GM12801 (cell line): ENCODE data around the gene ANGPTL2.

Experiments
- TF ChIP-seq, protein P1 (sequence below): IDR thresholded peaks from one replicate; pipeline ENCODE4 v1.5.1; 2011; ENCODE audit warnings: control low read depth; ENCODE audit not compliant: insufficient read length; ENCODE audit errors: extremely low read depth

ANGPTL2 gene

DNA sequence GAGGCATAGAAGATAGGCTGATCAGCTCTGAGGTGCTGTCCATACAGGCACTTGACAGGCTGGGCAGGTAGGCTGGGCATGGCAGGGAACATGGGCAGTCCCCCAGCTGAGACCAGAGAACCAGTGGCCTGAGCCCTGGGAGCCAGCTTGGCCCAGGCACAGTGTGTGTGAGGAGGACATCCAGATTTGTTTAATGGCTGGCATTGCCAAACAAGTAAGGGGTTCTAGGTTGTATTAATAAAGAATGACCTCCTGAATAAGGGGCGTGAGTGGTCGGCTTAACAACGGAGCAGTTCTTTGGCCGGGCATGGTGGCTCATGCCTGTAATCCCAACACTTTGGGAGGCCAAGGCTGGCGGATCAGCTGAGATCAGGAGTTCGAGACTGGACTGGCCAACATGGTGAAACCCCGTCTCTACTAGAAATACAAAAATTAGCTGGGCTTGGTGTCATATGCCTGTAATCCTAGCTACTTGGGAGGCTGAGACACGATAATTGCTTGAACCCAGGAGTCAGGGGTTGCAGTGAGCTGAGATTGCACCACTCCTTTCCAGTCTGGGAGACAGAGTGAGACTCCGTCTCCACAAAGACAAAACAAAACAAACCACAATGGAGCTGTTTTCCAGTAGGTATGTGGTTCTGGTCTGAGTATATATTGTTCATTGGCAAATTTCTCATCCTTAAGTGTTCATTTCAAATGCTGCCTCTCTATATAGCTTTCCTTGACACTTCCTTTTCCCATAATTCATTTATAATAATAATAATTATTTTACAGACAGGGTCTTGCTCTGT is 56.2 kb downstream of the ANGPTL2 start:
- TF ChIP-seq, protein P1, sequence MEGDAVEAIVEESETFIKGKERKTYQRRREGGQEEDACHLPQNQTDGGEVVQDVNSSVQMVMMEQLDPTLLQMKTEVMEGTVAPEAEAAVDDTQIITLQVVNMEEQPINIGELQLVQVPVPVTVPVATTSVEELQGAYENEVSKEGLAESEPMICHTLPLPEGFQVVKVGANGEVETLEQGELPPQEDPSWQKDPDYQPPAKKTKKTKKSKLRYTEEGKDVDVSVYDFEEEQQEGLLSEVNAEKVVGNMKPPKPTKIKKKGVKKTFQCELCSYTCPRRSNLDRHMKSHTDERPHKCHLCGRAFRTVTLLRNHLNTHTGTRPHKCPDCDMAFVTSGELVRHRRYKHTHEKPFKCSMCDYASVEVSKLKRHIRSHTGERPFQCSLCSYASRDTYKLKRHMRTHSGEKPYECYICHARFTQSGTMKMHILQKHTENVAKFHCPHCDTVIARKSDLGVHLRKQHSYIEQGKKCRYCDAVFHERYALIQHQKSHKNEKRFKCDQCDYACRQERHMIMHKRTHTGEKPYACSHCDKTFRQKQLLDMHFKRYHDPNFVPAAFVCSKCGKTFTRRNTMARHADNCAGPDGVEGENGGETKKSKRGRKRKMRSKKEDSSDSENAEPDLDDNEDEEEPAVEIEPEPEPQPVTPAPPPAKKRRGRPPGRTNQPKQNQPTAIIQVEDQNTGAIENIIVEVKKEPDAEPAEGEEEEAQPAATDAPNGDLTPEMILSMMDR: no peak

DNA sequence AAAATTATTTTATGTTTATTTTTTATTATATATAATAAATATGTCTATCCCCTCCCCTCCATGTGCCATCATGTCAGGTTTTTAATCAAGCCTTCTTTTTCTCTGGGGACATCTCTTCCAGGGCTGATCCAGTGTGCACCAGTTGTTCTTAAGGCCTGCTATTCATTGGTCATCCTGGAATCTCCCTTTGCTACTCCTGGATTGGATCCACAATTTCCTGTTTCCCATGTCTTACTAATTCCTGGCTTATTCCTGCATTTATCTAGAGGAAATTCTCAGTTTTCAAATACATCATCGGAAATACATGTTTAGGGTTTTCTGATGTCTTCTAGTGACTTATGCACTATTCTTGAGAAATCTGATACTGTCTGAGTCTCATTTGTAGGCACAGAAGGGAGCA is 56.8 kb downstream of the ANGPTL2 start:
- TF ChIP-seq, protein P1: no peak

DNA sequence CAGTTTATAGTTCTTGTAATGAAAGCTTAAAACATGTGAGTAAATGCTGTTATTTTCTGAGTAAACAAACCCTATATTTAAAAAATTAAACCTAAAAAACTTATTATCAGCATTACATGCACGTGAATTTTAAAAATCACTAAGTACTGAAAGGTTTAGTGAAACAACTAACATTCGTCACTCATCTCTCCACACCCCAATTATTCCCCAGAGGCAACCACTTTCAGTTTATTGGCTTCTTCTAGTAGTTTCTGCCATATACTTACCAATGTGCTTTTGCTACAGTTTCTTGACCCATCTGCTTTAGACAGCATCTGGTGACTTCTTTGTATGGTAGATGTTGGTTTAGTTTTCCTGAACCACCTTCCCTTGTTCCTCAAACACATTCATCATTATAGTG is 58.1 kb downstream of the ANGPTL2 start:
- TF ChIP-seq, protein P1: no peak

GRCh38 chr9:127061411-127061810 is 61.0 kb downstream of the ANGPTL2 start:
- TF ChIP-seq, protein P1: no peak

DNA sequence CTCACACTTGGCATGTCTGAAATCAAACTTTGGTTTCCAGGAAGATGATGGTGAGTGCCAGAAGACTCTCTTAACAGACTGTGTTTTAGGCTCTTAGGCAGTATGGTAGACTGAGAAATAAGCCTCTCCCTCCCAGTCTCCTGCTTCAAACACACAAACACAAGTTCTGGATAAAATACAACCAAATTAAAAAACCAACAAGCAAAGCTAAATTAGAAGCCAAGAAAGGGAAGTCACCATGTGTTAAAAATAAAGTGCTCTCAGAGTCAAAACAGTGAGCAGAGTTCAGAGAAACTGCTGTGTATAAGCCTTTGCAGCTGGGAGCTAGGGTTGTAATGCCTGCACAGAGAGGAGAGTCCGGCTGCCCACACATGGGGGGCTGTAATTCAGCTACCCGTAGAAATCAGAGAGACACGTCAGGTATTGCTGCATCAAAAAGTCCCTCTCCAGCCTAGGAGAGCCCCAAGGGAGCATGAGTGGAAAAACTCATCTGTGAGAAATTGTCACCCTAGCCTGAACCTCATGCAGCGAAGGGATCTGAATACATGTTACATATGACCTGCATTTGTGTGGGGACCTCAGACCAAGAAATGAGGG is 62.6 kb downstream of the ANGPTL2 start:
- TF ChIP-seq, protein P1: no peak

DNA sequence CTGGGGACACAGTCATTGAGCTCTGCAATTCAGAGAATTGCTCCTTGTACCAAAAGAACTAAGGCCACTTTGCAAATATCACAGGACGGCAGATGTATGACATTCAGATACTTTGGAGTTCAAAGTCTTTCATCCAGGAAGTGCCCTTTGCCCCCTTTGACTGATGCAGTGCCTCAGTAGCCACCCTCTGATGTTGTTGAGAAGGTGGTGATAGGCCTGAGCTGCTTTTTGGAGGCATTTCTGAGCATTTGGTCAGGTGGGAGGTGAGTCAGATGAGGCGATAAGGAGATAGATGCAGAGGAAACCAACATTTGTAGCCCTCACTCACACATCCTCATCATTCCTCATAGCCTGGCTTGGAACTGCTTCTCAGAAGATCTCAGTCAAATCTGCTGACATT is 63.4 kb downstream of the ANGPTL2 start:
- TF ChIP-seq, protein P1: no peak

GRCh38 chr9:127058645-127059021 is 63.8 kb downstream of the ANGPTL2 start:
- TF ChIP-seq, protein P1: no peak
